ENCODE data around the gene POFUT1. TPM values are rescaled to one million over a fixed set of nuclear protein-coding genes. Genes with fewer than 3 reads are reported as not detected.

Gene POFUT1
- total RNA-seq, 1 experiment from 2014 or later, result 51.3 TPM

DNA sequence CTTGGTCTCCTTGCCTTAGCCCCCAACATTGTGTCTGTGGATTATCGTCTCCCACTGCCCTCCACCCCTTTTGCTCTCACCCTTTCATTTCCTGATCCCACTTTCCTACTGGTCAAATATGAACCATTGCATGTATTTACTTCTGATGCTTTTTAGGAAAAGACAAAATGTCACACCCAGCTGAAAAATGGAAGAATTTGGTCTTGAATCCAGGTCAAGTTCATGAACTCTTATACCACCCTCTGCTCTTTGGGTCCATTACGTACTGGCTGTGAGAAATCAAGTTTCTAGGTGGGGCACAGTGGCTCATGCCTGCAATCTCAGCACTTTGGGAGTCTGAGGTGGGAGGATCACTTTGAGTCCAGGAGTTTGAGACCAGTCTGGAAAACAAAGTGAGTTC is 54.0 kb downstream of the POFUT1 start:
- BruUV-seq (replicated peaks), result no TSS peak
- Histone ChIP-seq H3K27ac (no peak overlapping the region), H3K36me3 (ENCODE audit: low read depth) (no peaks in the 10 kb centered on the region), H3K9me3 (ENCODE audit: insufficient read depth, low read depth) (no peaks in the 10 kb centered on the region), H3K9me2 (ENCODE audit: insufficient read depth) (no peaks in the 10 kb centered on the region), H3K4me2 (no peak overlapping the region), H3K79me2 (ENCODE audit: low read depth) (no peaks in the 10 kb centered on the region), H4K20me1 (ENCODE audit: insufficient read depth) (no peaks in the 10 kb centered on the region), H2AFZ (no peak overlapping the region), H3K27me3 (ENCODE audit: insufficient read depth, low read depth) (no peaks in the 10 kb centered on the region), H3K4me1 (replicated peaks; ENCODE audit: insufficient read depth) (peaks cover 8% of the 10 kb centered on the region), H3F3A (ENCODE audit: insufficient read depth, low read depth) (peaks cover 10% of the 10 kb centered on the region; the same call in 1 of the 2 replicates), H3K4me3 (no peak overlapping the region)
- ChIA-PET CTCF (no interaction called here), POLR2A (ENCODE audit: unreplicated experiment) (no interaction called here)
- intact Hi-C loops (cut with micrococcal nuclease; ENCODE audit: unreplicated experiment), result no loop called here
- TF ChIP-seq, protein P1, sequence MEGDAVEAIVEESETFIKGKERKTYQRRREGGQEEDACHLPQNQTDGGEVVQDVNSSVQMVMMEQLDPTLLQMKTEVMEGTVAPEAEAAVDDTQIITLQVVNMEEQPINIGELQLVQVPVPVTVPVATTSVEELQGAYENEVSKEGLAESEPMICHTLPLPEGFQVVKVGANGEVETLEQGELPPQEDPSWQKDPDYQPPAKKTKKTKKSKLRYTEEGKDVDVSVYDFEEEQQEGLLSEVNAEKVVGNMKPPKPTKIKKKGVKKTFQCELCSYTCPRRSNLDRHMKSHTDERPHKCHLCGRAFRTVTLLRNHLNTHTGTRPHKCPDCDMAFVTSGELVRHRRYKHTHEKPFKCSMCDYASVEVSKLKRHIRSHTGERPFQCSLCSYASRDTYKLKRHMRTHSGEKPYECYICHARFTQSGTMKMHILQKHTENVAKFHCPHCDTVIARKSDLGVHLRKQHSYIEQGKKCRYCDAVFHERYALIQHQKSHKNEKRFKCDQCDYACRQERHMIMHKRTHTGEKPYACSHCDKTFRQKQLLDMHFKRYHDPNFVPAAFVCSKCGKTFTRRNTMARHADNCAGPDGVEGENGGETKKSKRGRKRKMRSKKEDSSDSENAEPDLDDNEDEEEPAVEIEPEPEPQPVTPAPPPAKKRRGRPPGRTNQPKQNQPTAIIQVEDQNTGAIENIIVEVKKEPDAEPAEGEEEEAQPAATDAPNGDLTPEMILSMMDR (conservative IDR thresholded peaks at IDR 0.05), result no peak
- no peak for TF ChIP-seq EZH2 (IDR thresholded peaks at IDR 0.05; ENCODE audit: low read depth)
- DNase-seq, result no peak

DNA sequence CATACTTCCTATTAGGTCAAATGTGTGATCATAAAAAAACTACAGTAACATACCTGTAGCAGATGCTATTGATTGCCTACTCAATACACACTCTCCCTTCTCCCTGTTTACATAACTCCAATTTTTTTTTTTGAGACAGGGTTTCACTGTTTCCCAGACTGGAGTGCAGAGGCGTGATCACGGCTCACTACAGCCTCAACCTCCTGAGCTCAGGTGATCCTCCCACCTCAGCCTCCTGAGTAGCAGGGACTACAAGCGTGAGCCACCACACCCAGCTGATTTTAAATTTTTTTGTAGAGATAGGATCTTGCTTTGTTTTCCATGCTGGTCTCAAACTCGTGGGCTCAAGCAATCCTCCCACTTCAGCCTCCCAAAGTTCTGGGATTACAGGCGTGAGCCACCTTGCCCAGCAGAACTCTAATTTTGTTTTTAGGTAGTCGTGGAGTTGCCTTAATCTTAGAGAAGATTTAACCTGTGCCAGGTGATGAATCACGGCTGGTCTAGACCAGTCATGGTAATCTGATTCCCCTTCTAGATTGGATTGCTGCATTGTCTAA is 55.8 kb downstream of the POFUT1 start:
- H3K4me1 ChIP-seq (replicated peaks; ENCODE audit: insufficient read depth), result no peaks in the 10 kb centered on the region; the same call in 1 of the 2 replicates
- CTCF ChIA-PET, result no interaction called here
- no peaks in the 10 kb centered on the region for H4K20me1 ChIP-seq (ENCODE audit: insufficient read depth)
- H3F3A ChIP-seq (ENCODE audit: insufficient read depth, low read depth), result no peaks in the 10 kb centered on the region
- no peak for DNase-seq
- no peak overlapping the region for H3K4me2 ChIP-seq
- no peak overlapping the region for H2AFZ ChIP-seq
- no peaks in the 10 kb centered on the region for H3K27me3 ChIP-seq (ENCODE audit: insufficient read depth, low read depth)
- H3K27ac ChIP-seq, result no peak overlapping the region
- H3K36me3 ChIP-seq (ENCODE audit: low read depth), result no peaks in the 10 kb centered on the region
- BruUV-seq (replicated peaks), result no TSS peak
- intact Hi-C loops (cut with micrococcal nuclease; ENCODE audit: unreplicated experiment), result no loop called here
- no peaks in the 10 kb centered on the region for H3K9me3 ChIP-seq (ENCODE audit: insufficient read depth, low read depth)
- POLR2A ChIA-PET (ENCODE audit: unreplicated experiment), result no interaction called here
- H3K79me2 ChIP-seq (ENCODE audit: low read depth), result no peaks in the 10 kb centered on the region
- no peak for TF ChIP-seq EZH2 (IDR thresholded peaks at IDR 0.05; ENCODE audit: low read depth)
- TF ChIP-seq, protein P1 (conservative IDR thresholded peaks at IDR 0.05), result no peak
- H3K4me3 ChIP-seq, result no peak overlapping the region
- H3K9me2 ChIP-seq (ENCODE audit: insufficient read depth), result no peaks in the 10 kb centered on the region

DNA sequence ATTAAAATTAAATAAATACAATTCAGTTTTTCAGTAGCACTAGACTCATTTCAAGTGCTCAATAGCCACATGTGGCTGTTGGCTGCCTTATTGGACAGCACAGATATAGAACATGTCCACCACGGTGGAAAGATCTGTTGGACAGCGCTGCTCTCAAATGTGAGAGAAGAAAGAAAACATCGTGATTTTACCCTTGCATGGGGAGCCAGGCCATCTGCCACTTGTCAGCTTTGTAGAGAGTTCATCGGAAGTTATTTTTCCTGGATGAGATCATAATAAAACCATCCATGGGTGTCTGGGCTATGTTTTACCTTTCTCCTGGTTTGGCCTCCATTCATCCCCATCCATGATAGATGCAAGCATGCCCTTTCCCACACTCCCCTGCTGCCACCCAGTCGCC is 63.9 kb downstream of the POFUT1 start:
- Histone ChIP-seq H3K4me3 (no peak overlapping the region), H3K4me1 (replicated peaks; ENCODE audit: insufficient read depth) (no peaks in the 10 kb centered on the region), H3K27ac (no peak overlapping the region), H3K36me3 (ENCODE audit: low read depth) (no peaks in the 10 kb centered on the region), H3K9me3 (ENCODE audit: insufficient read depth, low read depth) (no peaks in the 10 kb centered on the region), H4K20me1 (ENCODE audit: insufficient read depth) (no peaks in the 10 kb centered on the region), H2AFZ (no peak overlapping the region), H3K27me3 (ENCODE audit: insufficient read depth, low read depth) (no peaks in the 10 kb centered on the region), H3K79me2 (ENCODE audit: low read depth) (no peaks in the 10 kb centered on the region), H3F3A (ENCODE audit: insufficient read depth, low read depth) (peaks cover 8% of the 10 kb centered on the region; the same call in 1 of the 2 replicates), H3K9me2 (ENCODE audit: insufficient read depth) (no peaks in the 10 kb centered on the region), H3K4me2 (no peak overlapping the region)
- no TSS peak for BruUV-seq (replicated peaks)
- DNase-seq, result no peak
- no peak for TF ChIP-seq EZH2 (IDR thresholded peaks at IDR 0.05; ENCODE audit: low read depth)
- TF ChIP-seq, protein P1 (conservative IDR thresholded peaks at IDR 0.05), result no peak
- intact Hi-C loops (cut with micrococcal nuclease; ENCODE audit: unreplicated experiment), result no loop called here
- ChIA-PET POLR2A (ENCODE audit: unreplicated experiment) (no interaction called here), CTCF (no interaction called here)

Data from PC-9 (cell line).